ENCODE results near the gene MPO.

DNA sequence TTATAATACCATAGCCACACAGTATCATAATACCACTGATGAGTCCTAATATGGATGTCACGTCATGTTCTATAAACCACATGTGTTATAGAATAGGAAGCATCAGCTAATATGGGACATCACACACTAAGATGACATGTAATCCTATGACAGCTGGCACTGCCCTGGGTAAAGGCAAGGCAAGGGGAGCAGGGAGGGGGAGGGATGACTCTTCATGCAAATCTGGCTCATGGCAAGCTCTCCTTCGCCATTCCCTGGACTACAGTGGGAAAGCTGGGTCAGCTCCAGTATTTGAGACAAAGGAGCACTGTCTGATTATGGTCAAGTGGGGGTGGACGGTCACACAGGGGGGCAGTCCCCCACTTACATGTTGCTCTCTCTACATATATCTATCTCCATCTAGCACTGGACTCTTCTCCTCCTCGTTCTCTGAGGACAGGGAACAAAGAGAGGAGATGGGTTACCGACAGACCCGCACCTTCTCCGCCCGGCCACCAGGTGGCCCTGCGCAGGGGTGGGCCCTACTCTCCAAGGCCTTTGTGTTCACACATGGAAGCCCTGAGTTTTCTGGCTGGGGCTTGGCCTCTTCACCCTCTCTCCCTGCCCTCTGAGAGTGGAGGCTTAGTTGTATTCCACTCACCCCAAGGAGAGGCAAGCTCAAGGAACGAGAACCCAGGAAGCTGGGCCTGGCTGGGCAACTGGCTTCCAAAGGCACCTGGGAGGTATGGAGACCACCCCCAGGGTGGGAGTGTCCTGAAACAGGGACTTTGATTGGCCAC is 23.4 kb upstream of the MPO start:
- no peak for TF ChIP-seq EZH2 (IDR thresholded peaks at IDR 0.05; ENCODE audit: borderline replicate concordance)
- TF ChIP-seq, protein P1, sequence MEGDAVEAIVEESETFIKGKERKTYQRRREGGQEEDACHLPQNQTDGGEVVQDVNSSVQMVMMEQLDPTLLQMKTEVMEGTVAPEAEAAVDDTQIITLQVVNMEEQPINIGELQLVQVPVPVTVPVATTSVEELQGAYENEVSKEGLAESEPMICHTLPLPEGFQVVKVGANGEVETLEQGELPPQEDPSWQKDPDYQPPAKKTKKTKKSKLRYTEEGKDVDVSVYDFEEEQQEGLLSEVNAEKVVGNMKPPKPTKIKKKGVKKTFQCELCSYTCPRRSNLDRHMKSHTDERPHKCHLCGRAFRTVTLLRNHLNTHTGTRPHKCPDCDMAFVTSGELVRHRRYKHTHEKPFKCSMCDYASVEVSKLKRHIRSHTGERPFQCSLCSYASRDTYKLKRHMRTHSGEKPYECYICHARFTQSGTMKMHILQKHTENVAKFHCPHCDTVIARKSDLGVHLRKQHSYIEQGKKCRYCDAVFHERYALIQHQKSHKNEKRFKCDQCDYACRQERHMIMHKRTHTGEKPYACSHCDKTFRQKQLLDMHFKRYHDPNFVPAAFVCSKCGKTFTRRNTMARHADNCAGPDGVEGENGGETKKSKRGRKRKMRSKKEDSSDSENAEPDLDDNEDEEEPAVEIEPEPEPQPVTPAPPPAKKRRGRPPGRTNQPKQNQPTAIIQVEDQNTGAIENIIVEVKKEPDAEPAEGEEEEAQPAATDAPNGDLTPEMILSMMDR (IDR thresholded peaks at IDR 0.05; ENCODE audit: poor library complexity): peak; percentile 48
- TF ChIP-seq EZH2phosphoT487 (IDR thresholded peaks at IDR 0.05; ENCODE audit: low read depth, severe bottlenecking, unreplicated experiment): no peak

Measured in hepatocyte (in vitro differentiated cells).